HG02840 (cell line): ENCODE results near the gene CTNNA3.

Experiments used
- ATAC-seq: cut with Tn5 transposase; IDR thresholded peaks from one replicate; pipeline ENCODE4 v1.9.1; 2021; ENCODE audit warnings: mild to moderate bottlenecking, moderate library complexity, moderate number of reproducible peaks; ENCODE audit not compliant: unreplicated experiment, low FRiP score

CTNNA3 gene

GRCh38 chr10:66723608-66724400 is 972.2 kb downstream of the CTNNA3 start:
- no peak for ATAC-seq

- ATAC-seq: no peak
Measured at GRCh38 chr10:66719483-66719882, 976.5 kb downstream of the CTNNA3 start.

DNA sequence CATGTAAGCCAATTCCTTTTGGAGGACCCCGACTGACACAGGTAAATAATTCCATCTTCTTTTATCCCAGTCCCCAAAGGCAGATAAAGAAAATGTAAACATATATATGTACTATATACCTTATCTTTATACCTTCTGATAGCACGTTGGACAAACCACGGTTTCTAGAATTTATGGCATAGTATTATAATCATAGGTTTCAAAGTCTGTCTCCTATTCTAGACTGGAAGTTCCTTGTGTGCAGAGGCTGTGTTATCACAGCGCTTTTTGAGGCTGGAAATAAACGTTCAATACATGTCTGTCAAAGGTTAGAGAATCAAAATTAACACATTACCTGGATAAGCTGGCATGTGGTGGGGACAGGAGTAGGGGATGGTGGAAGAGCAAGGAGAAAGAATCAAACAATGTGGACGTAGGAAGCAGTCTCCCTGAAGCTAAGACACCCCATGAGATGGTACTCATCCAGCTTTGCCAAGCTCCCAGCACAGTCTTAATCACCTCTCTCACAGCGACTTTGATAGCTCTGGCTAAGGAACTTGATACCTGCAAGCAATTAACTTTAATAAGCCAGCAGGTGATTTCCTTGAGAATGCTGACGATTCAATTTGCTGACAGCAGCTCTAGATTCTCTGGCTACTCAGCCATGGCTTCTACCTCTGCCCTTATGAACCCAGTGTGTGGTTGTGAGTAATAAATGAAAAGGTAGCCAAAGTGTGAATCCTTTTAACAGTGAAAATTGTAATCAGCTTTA is 978.6 kb downstream of the CTNNA3 start:
- ATAC-seq: no peak

DNA sequence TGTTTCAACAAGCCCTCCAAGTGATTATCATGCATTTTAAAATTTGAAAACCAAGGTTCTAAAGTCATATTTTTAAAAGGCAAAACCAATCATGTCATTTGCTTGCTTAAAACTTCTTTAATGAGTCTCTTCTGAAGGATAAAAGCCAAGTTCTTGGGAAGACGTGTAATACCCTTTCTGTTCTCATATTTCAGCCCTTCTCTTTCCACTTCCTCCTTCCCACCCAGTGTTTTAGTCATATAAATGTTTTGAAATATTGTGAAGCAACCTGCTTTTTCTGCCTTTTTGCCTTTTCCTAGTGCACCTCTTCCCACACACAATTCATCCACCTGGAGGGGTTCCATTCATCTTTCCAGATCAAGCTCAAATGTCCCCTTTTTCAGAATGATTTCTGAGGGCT is 981.3 kb downstream of the CTNNA3 start:
- no peak for ATAC-seq

DNA sequence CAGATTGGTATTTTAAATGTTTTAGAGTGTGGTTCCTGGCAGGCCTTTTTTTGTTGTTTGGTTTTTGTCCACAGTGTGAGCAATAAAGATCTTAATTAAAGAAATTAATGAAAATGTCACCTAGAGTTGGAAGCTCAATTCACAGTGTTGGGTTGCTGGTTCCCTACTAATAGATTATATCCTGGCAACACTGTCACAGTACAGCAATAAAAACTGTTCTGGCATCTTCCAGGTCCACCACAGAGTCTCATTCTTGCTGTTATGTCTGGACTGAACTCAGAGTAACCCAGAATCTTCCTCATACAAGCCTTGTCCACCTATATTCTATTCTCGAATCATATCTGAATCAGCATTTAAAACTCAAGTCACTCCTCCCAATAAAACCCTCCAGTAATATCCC is 982.6 kb downstream of the CTNNA3 start:
- no peak for ATAC-seq

DNA sequence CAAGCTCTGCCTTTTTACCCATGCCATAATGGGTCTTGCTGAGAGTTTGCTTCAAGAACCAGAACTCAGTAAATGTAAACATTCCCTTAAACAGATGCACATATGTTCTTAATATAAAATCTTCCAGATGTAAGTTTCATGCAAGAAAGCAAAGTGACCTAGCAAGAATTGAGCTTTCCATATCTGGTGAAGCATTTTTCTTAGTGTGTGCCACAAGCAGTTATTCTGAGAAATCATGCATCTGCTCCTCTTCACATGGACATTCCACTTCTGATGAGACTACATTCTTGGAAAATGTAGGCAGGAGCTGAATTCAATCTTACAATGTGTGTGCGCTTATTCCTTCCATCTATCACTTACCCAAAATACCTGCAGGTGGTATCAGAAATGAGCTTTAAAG is 997.9 kb downstream of the CTNNA3 start:
- no peak for ATAC-seq

GRCh38 chr10:66695046-66695445 is 1000.9 kb downstream of the CTNNA3 start:
- no peak for ATAC-seq

DNA sequence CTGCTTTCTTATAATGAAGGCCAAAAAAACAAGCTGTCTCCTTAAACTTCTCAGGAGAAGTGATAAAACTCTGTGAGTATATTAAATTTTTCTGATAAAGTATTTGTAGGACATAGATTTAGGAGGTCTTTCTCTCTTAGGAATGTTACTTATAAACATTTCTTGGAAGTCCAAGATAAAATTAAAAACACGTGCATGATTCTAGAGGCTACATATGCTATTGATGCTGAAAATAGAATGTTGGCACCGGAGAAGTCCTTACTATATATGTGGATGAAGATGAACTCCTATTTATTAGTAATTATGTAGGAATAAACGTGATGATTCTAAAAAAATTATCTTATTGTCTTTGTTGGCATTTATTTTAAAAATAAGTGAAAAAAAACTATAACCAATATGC is 1011.4 kb downstream of the CTNNA3 start:
- ATAC-seq: no peak

GRCh38 chr10:66680886-66681285 is 1015.1 kb downstream of the CTNNA3 start:
- ATAC-seq: no peak

DNA sequence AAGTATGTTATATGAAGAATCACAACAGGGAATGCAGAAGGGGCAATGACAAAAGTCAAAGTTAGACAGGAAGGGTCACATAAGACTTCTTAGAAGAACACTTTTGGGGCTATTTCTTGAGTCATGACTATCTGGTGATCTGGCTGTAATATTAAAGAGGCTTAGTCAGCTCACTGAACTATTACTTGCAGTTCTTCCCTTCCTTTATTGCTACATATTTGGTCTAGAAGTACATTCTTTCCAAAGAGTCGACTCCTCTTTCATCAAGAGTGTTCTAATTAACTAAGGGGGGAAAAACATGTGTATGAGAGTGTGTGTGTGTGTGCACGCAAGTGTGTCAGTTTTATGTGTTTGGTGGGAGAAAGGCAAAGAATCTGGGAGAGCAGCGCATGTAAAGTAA is 1017.5 kb downstream of the CTNNA3 start:
- ATAC-seq: no peak

DNA sequence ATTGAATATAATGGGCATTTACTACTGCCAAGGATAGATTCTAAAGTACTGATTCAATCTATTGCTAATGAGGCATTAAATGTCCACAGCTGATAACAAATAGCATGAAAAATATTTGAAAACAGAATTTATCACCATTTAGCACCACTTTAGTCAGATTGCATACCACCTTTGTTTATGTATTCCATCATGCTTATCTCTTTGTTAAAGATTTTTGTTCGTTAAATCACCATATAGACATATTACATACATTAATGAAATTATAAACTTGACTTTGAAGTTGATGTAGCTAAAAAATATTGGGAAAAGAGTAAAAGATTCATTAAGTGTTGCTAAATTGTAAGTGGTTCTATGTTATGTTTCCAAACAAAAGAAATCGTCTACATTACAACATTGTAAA is 1022.9 kb downstream of the CTNNA3 start:
- ATAC-seq: no peak

DNA sequence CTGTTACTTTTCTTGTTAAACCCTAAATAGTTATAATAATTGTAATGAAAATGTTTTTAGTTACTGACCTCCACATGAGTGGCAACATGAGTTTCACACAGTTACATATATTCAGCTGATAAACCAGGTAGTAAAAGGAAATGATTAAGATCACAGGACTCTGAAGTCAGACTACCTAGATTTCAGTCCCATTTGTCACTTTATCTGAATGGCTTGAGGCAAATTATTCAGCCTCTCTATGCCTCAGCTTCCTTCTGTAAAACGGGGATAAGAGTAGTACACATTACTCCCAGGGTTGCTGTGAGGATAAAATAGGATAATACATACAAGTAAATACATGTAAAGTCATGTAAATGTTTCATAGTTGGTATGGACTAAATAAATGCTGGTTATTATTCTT is 1024.4 kb downstream of the CTNNA3 start:
- ATAC-seq: no peak

- ATAC-seq: no peak
Measured at GRCh38 chr10:66671064-66671463, 1024.9 kb downstream of the CTNNA3 start.

- no peak for ATAC-seq
Measured at GRCh38 chr10:66656499-66656898, 1039.5 kb downstream of the CTNNA3 start.

DNA sequence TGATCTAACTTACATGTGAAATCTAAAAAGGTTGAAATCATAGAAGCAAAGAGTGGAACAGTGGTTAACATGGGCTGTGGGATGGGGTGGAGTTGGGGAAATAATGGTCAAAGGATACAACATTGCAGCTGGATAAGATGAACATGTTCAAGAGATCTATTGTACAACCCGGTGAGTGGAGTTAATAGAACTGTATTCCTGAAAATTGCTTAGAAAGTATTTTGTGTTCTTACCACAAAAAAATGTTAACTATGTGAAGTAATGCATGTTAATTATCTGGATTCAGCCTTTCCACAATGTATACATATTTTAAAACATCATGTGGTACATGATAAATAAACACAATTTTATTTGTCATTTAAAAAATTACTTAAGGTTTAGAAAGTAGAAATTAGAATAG is 1041.1 kb downstream of the CTNNA3 start:
- no peak for ATAC-seq

DNA sequence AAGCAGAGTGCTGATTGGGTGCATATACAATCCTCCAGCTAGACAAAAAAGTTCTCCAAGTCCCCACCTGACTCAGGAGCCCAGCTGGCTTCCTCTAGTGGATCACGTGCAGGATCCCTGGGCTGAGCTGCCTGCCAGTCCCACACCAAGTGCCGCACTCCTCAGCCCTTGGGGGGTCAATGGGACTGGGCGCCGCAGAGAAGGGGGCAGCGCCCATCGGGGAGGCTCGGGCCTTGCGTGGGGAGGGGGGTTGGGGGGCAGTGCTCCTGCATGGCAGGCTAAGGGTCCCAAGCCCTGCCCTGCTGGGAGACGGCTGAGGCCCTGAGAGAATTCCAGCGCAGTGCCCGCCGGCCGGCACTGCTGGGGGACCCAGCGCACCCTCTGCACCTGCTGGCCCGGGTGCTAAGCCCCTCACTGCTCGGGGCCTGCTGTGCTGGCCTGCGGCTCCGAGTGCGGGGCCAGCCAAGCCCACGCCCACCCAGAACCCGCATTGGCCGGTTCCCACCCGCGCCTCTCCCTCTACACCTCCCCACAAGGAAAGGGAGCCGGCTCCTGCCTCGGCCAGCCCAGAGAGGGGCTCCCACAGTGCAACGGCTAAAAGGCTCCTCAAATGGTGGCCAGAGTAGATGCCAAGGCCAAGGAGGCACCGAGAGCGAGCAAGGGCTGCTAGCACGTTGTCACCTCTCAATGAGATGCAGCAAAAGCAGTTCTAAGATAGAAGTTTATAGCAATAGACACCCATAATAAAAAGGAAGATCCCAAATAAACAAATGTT is 1044.5 kb downstream of the CTNNA3 start:
- ATAC-seq: no peak

DNA sequence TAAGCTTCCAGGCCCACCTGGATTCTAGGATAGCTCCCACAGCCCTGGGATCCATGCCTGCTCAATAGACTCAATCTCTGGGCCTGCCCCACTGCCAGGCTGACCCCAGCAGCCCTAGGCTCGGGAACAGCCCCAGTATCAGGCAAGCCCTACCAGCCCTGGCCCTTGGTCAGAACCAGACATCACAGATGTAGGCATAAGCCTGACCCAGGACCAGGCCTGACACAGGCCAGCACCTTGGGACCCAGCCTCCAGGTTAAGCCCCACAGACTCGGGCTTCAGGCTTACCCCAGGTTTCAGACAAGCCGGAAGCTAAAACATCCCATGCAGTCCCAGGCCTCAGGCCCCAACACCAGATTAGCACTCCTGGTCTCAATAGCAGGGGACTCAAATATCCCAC is 1046.4 kb downstream of the CTNNA3 start:
- no peak for ATAC-seq

GRCh38 chr10:66642217-66642616 is 1053.8 kb downstream of the CTNNA3 start:
- ATAC-seq: no peak

DNA sequence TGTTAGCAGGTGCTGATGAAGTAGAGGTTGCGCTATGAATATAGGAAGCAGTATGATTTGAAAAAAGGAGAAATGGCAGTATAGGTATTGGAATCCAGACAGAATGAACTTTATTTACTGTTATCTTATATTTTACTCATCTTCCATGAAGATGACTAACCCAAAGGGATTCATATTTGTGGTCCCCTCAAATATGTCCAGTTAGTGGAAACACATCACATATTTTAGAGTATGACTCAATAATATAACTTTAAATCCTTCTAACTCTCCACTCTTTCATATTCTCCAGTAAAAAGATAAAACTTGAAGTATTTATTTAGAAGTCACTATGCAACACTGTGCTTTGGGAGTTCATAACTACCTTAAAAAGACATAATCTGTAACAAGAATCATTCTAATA is 1056.6 kb downstream of the CTNNA3 start:
- no peak for ATAC-seq

DNA sequence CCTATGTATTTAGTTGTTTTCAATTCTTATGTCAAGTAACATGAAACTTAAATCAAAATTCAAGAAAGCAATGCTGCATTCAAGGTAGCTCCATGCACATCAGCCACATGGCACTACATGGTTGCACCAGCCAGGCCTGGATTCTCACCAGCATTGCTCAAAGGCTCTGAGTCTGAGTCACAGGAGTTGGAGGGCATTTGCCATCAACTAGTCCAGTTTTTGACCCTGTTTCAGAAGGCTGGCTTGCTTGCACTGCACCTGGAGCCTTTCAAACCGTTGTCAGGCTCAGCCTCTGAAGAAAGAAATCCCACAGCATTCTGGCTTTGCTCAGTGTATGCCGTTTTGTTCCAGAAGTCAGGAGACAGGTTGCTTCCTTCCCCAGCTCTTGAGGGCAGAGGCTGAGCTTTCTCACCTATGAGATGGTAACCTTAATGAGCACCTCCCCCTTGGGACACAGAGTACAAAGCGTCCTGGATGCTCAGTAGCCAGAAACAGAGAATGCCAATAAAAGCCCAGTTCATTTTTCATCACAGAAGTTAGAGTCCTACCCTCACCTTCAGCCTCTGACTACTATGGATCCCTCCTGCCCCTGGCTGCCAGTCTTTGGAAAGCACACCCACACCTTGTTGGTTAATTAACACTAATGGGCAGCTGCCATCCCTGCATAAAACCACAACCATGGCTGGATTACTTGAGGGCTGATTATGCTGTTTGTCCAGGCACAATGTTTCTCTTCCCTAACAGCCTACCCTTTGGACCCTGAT is 1058.5 kb downstream of the CTNNA3 start:
- ATAC-seq: no peak

DNA sequence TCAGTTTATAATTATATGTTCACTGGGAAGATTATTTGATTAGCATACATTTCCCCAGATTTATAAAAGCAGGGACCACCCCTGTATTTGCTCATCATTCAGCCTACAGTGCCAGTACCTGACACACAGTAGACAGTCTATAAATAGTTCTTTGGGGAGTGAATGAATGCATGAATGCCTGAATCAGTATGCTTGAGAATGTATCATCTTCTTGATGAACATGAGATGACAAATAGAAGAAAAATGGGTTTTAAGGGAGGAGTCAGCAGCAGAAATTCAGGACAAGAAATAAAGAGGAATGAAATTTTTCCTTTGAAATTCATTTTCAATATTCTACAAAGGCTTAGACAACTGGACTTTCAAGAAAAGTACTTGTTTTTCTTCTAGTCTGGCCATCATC is 1066.0 kb downstream of the CTNNA3 start:
- no peak for ATAC-seq
